Neural progenitor cell (in vitro differentiated cells): ENCODE data around the gene USP13.

Experiments
- CTCF ChIP-seq: fragments of 200-600 bp; sonication (generic); IDR thresholded peaks from 2 replicates; pipeline ENCODE4 v1.5.1; 2017; ENCODE audit warnings: antibody characterized with exemption, mild to moderate bottlenecking
- EZH2phosphoT487 ChIP-seq: fragments of 200-600 bp; sonication (generic); IDR thresholded peaks from 2 replicates; pipeline ENCODE4 v1.6.1; 2017; ENCODE audit warnings: antibody characterized with exemption

DNA sequence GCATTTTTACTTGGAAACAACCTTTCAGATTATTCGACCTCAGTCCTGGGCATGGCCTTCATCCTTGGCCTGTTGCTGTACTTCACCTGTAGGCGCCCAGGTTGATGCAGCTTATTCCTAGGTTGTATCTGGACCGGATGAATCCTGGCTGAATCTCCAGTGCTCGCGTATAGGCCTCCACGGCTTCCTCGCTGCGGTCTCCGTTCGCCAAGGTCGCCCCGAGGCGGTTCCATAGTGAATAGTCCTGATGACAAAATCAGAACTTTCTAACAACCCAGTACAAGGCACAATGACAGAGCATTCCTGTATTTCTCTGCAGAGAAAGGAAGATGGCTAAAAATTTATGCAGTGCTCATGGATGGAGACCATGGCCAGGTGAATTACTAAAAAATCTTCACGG lies 154.7 kb downstream of the USP13 start:
- TF ChIP-seq EZH2phosphoT487 (no peak), CTCF (no peak)
